ENCODE results near the gene PUM2. TPM values are rescaled to one million over a fixed set of nuclear protein-coding genes. Genes with fewer than 3 reads are reported as not detected.

The PUM2 gene
- total RNA-seq, 1 experiment from 2014 or later = 85.6 TPM

- peaks cover 26% of the 10 kb centered on the region for H3K4me1 ChIP-seq (ENCODE audit: control insufficient read depth, insufficient read depth, low read length)
- in situ Hi-C loops (cut with HindIII; ENCODE audit: low pct_unique_long_range_greater_than_20kb, low sequenced_read_pairs) = no loop called here
- BruUV-seq (replicated peaks) = no TSS peak
- intact Hi-C loops (cut with micrococcal nuclease; ENCODE audit: unreplicated experiment) = no loop called here
- POLR2A ChIA-PET = no interaction called here
- TF ChIP-seq CTCF (IDR thresholded peaks at IDR 0.05) (no peak), POLR2AphosphoS5 (IDR thresholded peaks at IDR 0.05; ENCODE audit: low read depth, low read length) (no peak), REST (IDR thresholded peaks at IDR 0.05; ENCODE audit: insufficient read depth in 1 of 2, low read depth in 2 of 2, low read length in 1 of 2) (no peak), SIN3A (IDR thresholded peaks at IDR 0.05; ENCODE audit: borderline replicate concordance, insufficient read depth, low read depth, low read length) (no peak), TCF7L2 (IDR thresholded peaks at IDR 0.05; ENCODE audit: low read depth, low read length) (no peak)
- no peak overlapping the region for H3K4me3 ChIP-seq (ENCODE audit: low read depth in 2 of 2, low read length in 2 of 2)
- H3K27me3 ChIP-seq (ENCODE audit: control insufficient read depth, insufficient read depth, low read length) = no peaks in the 10 kb centered on the region
- DNase-seq (ENCODE audit: low read depth, low spot score) = no peak
- no peak overlapping the region for H3K27ac ChIP-seq (ENCODE audit: low read length)
- peak; percentile 10; the same call in 1 of the 2 replicates for ATAC-seq
- H3K36me3 ChIP-seq (ENCODE audit: control insufficient read depth, insufficient read depth, low read length) = no peaks in the 10 kb centered on the region
- no peaks in the 10 kb centered on the region for H3K9me3 ChIP-seq (ENCODE audit: control insufficient read depth, insufficient read depth, low read depth, low read length)
- CTCF ChIA-PET = interaction anchor here (0.7 kb wide), 1 partner anchor 28 kb away, joined by 3 read pairs; no protein-coding TSS in a partner anchor
Measured at GRCh38 chr2:20217041-20217970, 133.3 kb downstream of the PUM2 start.

- no peaks in the 10 kb centered on the region for H3K9me3 ChIP-seq (ENCODE audit: control insufficient read depth, insufficient read depth, low read depth, low read length)
- no peaks in the 10 kb centered on the region for H3K27me3 ChIP-seq (ENCODE audit: control insufficient read depth, insufficient read depth, low read length)
- ATAC-seq (no peak), DNase-seq (ENCODE audit: low read depth, low spot score) (no peak)
- peaks cover 17% of the 10 kb centered on the region for H3K4me1 ChIP-seq (ENCODE audit: control insufficient read depth, insufficient read depth, low read length)
- BruUV-seq (replicated peaks) = no TSS peak
- CTCF ChIA-PET = interaction anchor here (0.7 kb wide), 1 partner anchor 27 kb away, joined by 3 read pairs; no protein-coding TSS in a partner anchor
- intact Hi-C loops (cut with micrococcal nuclease; ENCODE audit: unreplicated experiment) = no loop called here
- no peak overlapping the region for H3K27ac ChIP-seq (ENCODE audit: low read length)
- TF ChIP-seq POLR2AphosphoS5 (IDR thresholded peaks at IDR 0.05; ENCODE audit: low read depth, low read length) = no peak
- no peak for TF ChIP-seq TCF7L2 (IDR thresholded peaks at IDR 0.05; ENCODE audit: low read depth, low read length)
- no peak for TF ChIP-seq CTCF (IDR thresholded peaks at IDR 0.05)
- TF ChIP-seq REST (IDR thresholded peaks at IDR 0.05; ENCODE audit: insufficient read depth in 1 of 2, low read depth in 2 of 2, low read length in 1 of 2) = no peak
- no peak for TF ChIP-seq SIN3A (IDR thresholded peaks at IDR 0.05; ENCODE audit: borderline replicate concordance, insufficient read depth, low read depth, low read length)
- in situ Hi-C loops (cut with HindIII; ENCODE audit: low pct_unique_long_range_greater_than_20kb, low sequenced_read_pairs) = no loop called here
- H3K36me3 ChIP-seq (ENCODE audit: control insufficient read depth, insufficient read depth, low read length) = no peaks in the 10 kb centered on the region
- H3K4me3 ChIP-seq (ENCODE audit: low read depth in 2 of 2, low read length in 2 of 2) = no peak overlapping the region
- POLR2A ChIA-PET = no interaction called here
Measured at GRCh38 chr2:20216130-20217025, 134.3 kb downstream of the PUM2 start.
